Endodermal cell (in vitro differentiated cells): ENCODE data around the gene SCAMP1. TPM values are rescaled to one million over a fixed set of nuclear protein-coding genes. Genes with fewer than 3 reads are reported as not detected.

Experiments
- DNase-seq: peaks from one replicate; pipeline ENCODE4 v3.0.0-alpha.2; 2017
- H3K27ac ChIP-seq: 2 replicates; pipeline ENCODE4 v1.5.1; 2013; ENCODE audit warnings: mild to moderate bottlenecking, low read depth, low read length, moderate library complexity
- H3K27me3 ChIP-seq: 2 replicates; pipeline ENCODE4 v1.6.1; 2013; ENCODE audit warnings: mild to moderate bottlenecking, low read length, moderate library complexity; ENCODE audit not compliant: insufficient read depth, control insufficient read depth, poor library complexity, severe bottlenecking
- H3K36me3 ChIP-seq: 2 replicates; pipeline ENCODE4 v1.7.0; 2013; ENCODE audit warnings: mild to moderate bottlenecking, low read length, moderate library complexity; ENCODE audit not compliant: control insufficient read depth, insufficient read depth
- H3K4me1 ChIP-seq: one replicate; pipeline ENCODE4 v1.7.0; 2013; ENCODE audit warnings: low read length; ENCODE audit not compliant: control insufficient read depth, insufficient read depth
- H3K4me3 ChIP-seq: 2 replicates; pipeline ENCODE4 v1.5.1; 2013; ENCODE audit warnings: mild to moderate bottlenecking, low read length, moderate library complexity
- H3K9ac ChIP-seq: 2 replicates; pipeline ENCODE4 v1.6.1; 2013; ENCODE audit warnings: mild to moderate bottlenecking, low read length, moderate library complexity; ENCODE audit not compliant: poor library complexity, severe bottlenecking; ENCODE audit errors: extremely low read depth
- H3K9me3 ChIP-seq: 2 replicates; pipeline ENCODE4 v1.6.1; 2013; ENCODE audit warnings: mild to moderate bottlenecking, low read length, moderate library complexity; ENCODE audit not compliant: control insufficient read depth
- H3K27ac Mint-ChIP-seq: 2 replicates; pipeline ENCODE4 v1.8.0; 2020; ENCODE audit warnings: mixed read lengths
- H3K27me3 Mint-ChIP-seq: 2 replicates; pipeline ENCODE4 v1.8.0; 2021; ENCODE audit warnings: mild to moderate bottlenecking, mixed read lengths; ENCODE audit not compliant: insufficient read depth
- H3K36me3 Mint-ChIP-seq: 2 replicates; pipeline ENCODE4 v1.8.0; 2020; ENCODE audit warnings: low read depth, mixed read lengths
- H3K4me1 Mint-ChIP-seq: 2 replicates; pipeline ENCODE4 v1.8.0; 2020; ENCODE audit warnings: mixed read lengths
- H3K4me3 Mint-ChIP-seq: 2 replicates; pipeline ENCODE4 v1.8.0; 2020; ENCODE audit warnings: mild to moderate bottlenecking, moderate library complexity, mixed read lengths
- H3K9me3 Mint-ChIP-seq: 2 replicates; pipeline ENCODE4 v1.8.0; 2020; ENCODE audit warnings: mild to moderate bottlenecking, mixed read lengths
- WGBS, 2 experiments: methylation state at CpG; one replicate each; pipeline versions ENCODE4 v1.1.5 to v1.1.7; 2013; ENCODE audit warnings: missing lambda C conversion rate in 2 of 2, mixed read lengths in 1 of 2; ENCODE audit not compliant: insufficient coverage in 1 of 2, insufficient read length in 1 of 2; 5-methylcytosine and 5-hydroxymethylcytosine counted together
- total RNA-seq, 2 donors: library from RNA; stranded (reverse); fragmentation: NEBNext Ultra II Directional in 1 of 2; extraction: Animal tissue kit (Norgen Biotek cat#: 25700) in 1 of 2; gene quantifications; 2 replicates in 1 of 2; 3 replicates in 1 of 2; pipeline ENCODE4 v1.2.1, GENCODE V29; 2021
- TF ChIP-seq, protein P1 (sequence below): fragments of 200-600 bp; sonication (generic); conservative IDR thresholded peaks from 2 replicates; pipeline ENCODE4 v1.5.0; 2021; ENCODE audit warnings: antibody characterized with exemption, mild to moderate bottlenecking

The SCAMP1 gene
- total RNA-seq, 2 donors from 2014 or later, result 53.3 to 56.4 TPM

DNA sequence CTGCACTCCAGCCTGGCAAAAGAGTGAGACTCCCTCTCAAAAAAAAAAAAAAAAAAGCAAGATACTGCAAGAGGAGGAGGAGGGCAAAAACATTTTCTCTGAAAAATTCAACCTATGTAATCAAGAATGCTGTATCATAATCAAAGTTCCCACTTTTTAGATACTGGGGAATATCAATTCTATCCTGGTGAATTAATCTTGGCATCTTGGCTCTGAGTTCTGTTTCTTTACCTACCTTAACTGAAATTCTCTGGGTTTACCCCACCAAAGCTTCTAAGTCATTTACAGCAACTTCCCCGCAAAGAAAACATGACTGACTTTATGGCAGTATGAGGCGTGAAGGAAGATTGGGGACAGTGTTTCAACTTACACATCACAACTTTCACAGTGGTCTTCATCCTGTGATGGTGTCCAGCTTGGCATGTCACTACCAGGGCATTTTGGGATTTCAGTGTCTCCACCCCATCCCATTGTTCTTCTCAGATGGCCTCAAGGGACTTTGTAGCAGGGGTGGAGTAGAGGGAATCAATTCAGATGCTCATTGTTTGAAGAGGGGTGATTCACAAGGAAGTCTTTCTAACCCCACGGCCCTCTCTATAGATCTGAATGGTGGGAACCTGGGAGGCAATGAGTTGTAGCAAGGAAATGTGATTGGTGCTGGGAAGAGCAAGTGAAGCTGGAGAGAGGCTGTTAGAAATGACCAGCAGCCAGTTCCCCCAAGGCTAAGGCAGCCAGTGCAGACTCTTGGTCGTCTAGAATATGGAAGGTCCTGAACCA, 130.5 kb downstream of the SCAMP1 start:
- Histone ChIP-seq H3K36me3 (peaks cover 92% of the 10 kb centered on the region), H3K27me3 (no peaks in the 10 kb centered on the region), H3K4me3 (no peak overlapping the region), H3K27ac (no peak overlapping the region), H3K9me3 (no peaks in the 10 kb centered on the region), H3K9ac (no peak overlapping the region), H3K4me1 (no peaks in the 10 kb centered on the region)
- TF ChIP-seq, protein P1, sequence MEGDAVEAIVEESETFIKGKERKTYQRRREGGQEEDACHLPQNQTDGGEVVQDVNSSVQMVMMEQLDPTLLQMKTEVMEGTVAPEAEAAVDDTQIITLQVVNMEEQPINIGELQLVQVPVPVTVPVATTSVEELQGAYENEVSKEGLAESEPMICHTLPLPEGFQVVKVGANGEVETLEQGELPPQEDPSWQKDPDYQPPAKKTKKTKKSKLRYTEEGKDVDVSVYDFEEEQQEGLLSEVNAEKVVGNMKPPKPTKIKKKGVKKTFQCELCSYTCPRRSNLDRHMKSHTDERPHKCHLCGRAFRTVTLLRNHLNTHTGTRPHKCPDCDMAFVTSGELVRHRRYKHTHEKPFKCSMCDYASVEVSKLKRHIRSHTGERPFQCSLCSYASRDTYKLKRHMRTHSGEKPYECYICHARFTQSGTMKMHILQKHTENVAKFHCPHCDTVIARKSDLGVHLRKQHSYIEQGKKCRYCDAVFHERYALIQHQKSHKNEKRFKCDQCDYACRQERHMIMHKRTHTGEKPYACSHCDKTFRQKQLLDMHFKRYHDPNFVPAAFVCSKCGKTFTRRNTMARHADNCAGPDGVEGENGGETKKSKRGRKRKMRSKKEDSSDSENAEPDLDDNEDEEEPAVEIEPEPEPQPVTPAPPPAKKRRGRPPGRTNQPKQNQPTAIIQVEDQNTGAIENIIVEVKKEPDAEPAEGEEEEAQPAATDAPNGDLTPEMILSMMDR, result no peak
- peak overlapping the region; percentile 24 for H3K27ac Mint-ChIP-seq
- no peak for DNase-seq
- H3K27me3 Mint-ChIP-seq, result no peaks in the 10 kb centered on the region
- H3K4me1 Mint-ChIP-seq, result peaks cover 25% of the 10 kb centered on the region
- WGBS, 2 experiments, result 83 to 91% methylated on average over 2 to 4 of the region's 4 CpGs
- H3K4me3 Mint-ChIP-seq, result no peak overlapping the region
- peaks cover 88% of the 10 kb centered on the region for H3K36me3 Mint-ChIP-seq
- H3K9me3 Mint-ChIP-seq, result no peaks in the 10 kb centered on the region

DNA sequence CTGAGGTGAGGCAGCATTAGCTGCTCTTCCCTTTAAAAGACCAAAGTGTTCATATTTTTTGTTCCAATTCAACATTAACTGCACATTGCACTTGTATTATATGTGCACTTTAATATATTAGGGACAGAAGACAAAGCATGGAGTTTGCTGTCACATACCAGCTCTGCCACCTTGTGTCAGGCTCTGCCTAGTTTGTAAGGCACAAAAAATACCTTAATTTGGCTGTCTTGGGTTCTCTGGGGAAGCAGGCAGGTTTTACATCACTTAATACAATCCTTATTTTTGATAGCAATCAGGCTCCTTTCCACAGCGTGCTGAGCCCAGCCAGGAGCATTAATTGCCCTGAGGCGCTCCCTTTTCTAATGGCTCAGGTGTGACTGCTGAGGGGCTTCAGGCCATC, 131.8 kb downstream of the SCAMP1 start:
- Mint-ChIP-seq H3K27me3 (no peaks in the 10 kb centered on the region), H3K4me3 (no peak overlapping the region), H3K4me1 (peaks cover 38% of the 10 kb centered on the region), H3K27ac (peak overlapping the region; percentile 66), H3K36me3 (peaks cover 77% of the 10 kb centered on the region), H3K9me3 (no peaks in the 10 kb centered on the region)
- H3K9me3 ChIP-seq, result no peaks in the 10 kb centered on the region
- H3K27ac ChIP-seq, result no peak overlapping the region
- H3K36me3 ChIP-seq, result peaks cover 83% of the 10 kb centered on the region
- WGBS, 2 experiments, result 92 to 94% methylated on average over 2 of the region's 2 CpGs
- peaks cover 5% of the 10 kb centered on the region for H3K4me1 ChIP-seq
- H3K9ac ChIP-seq, result no peak overlapping the region
- H3K27me3 ChIP-seq, result no peaks in the 10 kb centered on the region
- H3K4me3 ChIP-seq, result no peak overlapping the region
- DNase-seq, result no peak
- TF ChIP-seq, protein P1, result no peak

DNA sequence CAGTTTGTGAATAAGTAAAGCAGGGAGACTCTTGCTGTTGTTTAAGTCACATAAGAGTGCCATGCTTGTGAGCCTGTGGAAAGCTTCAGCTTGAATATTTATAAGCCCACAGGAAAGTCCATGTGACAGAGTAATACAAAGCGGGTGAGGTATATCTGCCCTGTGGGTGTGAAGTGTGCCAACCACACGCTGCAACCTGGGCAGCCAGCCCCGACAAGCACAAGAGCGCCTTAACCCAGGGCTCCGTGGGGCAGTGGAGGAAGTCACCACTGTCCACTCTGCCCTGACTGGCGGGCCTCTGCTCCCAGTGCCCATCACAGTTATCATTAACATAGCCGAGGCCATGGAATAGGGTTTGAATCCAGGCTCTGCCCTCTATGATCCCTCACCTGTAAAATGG, 132.2 kb downstream of the SCAMP1 start:
- Mint-ChIP-seq H3K27me3 (no peaks in the 10 kb centered on the region), H3K4me3 (no peak overlapping the region), H3K27ac (no peak overlapping the region)

More for the DNA sequence above, 132.2 kb downstream of the SCAMP1 start:
- no peak for DNase-seq
- Mint-ChIP-seq H3K36me3 (peaks cover 73% of the 10 kb centered on the region), H3K4me1 (peaks cover 41% of the 10 kb centered on the region), H3K9me3 (no peaks in the 10 kb centered on the region)
- no peak overlapping the region for H3K9ac ChIP-seq
- no peak overlapping the region for H3K4me3 ChIP-seq
- no peak overlapping the region for H3K27ac ChIP-seq
- H3K36me3 ChIP-seq, result peaks cover 83% of the 10 kb centered on the region
- no peaks in the 10 kb centered on the region for H3K9me3 ChIP-seq
- H3K4me1 ChIP-seq, result peaks cover 5% of the 10 kb centered on the region
- TF ChIP-seq, protein P1, result no peak
- WGBS, 2 experiments, result 92 to 94% methylated on average over 6 to 7 of the region's 7 CpGs
- no peaks in the 10 kb centered on the region for H3K27me3 ChIP-seq
